HEK293T (cell line): ENCODE measurements around the gene KRTAP2-2.

Experiments
- FOXK2 ChIP-seq: fragments of 450-650 bp; IDR thresholded peaks from 2 replicates; pipeline ENCODE4 v1.6.1; 2016; ENCODE audit warnings: mild to moderate bottlenecking
- NFRKB ChIP-seq: fragments of 450-650 bp; IDR thresholded peaks from 2 replicates; pipeline ENCODE4 v1.6.1; 2016; ENCODE audit warnings: mild to moderate bottlenecking, moderate library complexity

DNA sequence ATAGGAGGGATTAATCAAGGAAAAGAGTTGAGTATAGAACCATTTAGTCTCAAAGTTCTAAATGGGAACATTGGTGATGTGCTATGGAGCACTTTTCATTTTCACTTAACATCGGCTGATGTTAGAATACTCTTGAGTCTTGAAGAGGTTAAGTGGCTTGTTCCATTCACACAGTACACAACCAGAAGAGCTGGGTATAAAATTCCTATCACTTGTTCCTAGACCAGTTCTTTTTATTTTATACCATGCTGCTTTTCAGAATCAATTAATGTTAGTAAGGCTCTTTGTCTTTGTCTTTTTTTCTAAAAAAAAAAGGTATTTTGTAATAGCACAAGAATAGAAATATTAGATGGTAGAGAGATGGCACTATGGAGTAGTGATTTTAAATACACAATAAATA is 12.1 kb downstream of the KRTAP2-2 start:
- TF ChIP-seq NFRKB (no peak), FOXK2 (no peak)
